Ovary (tissue), 3 donors: ENCODE measurements around the gene CTNNA3.

Experiments used
- POLR2A ChIP-seq: fragments of 450-650 bp; IDR thresholded peaks from one replicate; pipeline ENCODE4 v1.6.1; 2017; ENCODE audit warnings: antibody characterized with exemption, mild to moderate bottlenecking, moderate library complexity
- TF ChIP-seq, protein P1 (sequence below), 3 donors: fragments of 450-650 bp in 2 of 3; fragments of 200-600 bp in 1 of 3; IDR thresholded peaks; one replicate each; pipeline versions ENCODE4 v1.5.1 to v1.8.0; 2016 to 2022; ENCODE audit warnings: antibody characterized with exemption in 3 of 3, mild to moderate bottlenecking in 1 of 3
- donor health status: DM: no; HTN: no; CAD: no.

DNA sequence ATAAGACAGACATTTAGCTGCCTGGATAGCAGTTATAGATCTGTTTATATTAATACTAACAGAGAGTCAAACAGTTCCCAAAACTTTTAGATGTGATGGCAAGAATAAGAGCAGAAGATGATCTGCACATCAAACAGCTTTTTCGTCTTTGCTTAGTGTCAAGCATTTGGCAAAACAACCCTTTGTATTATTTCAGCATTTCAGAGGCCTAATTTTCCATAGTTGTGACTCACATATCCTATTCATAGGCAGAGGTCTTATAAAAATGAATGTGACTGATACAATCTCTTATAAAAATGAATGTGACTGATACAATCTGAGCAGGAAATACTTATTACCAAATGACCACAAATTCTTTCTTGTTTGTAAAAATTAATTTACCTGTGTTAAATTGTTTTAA lies 699.0 kb downstream of the CTNNA3 start:
- TF ChIP-seq, protein P1, sequence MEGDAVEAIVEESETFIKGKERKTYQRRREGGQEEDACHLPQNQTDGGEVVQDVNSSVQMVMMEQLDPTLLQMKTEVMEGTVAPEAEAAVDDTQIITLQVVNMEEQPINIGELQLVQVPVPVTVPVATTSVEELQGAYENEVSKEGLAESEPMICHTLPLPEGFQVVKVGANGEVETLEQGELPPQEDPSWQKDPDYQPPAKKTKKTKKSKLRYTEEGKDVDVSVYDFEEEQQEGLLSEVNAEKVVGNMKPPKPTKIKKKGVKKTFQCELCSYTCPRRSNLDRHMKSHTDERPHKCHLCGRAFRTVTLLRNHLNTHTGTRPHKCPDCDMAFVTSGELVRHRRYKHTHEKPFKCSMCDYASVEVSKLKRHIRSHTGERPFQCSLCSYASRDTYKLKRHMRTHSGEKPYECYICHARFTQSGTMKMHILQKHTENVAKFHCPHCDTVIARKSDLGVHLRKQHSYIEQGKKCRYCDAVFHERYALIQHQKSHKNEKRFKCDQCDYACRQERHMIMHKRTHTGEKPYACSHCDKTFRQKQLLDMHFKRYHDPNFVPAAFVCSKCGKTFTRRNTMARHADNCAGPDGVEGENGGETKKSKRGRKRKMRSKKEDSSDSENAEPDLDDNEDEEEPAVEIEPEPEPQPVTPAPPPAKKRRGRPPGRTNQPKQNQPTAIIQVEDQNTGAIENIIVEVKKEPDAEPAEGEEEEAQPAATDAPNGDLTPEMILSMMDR (IDR thresholded peaks at IDR 0.05) = no peak
- TF ChIP-seq POLR2A = no peak
